ENCODE measurements around the gene CHD8.
"Not testable (repeated sequence)": the region's sequence is repeated elsewhere in the genome, so short reads cannot be mapped to it uniquely, and the experiment has no call there.

Gene CHD8

DNA sequence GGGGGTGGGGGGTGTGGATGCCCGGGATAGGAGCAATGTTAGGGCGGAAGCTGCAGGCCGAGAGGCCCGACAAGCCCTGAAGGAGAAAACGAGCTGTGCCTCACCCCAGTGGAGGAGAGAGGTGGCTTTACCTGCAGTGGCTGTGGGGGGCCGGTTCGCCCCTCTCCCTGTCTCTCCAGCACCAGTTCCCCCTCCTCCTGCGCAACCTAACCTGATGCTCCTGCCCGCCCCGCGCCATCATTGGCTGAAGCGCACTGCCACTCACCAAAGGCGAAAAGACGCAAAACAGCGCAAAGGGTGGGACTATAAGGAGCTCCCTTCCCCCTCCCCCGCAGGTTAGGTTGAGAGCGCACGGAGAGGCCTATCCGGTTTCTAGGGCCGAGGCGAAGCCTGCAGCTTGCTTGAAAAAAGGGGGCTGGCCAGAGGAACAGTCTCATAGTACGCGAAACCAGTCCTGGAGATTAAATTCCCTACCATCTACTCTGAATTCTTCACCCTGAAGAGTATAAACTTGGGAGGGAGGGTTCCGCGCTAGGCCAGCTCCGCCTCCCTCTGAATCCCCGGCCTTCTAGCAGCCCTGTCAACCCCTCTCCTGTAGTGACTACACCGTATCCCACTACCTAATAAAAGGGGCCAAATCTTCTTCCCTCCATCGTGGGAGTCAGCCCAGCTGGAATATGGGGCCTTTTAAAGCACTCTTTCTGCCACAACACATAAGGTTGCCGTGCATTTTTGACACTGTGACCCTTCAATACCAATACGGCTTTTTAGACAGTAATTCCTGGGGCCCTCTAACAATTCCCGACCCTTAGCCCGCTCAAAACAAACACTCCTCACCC is 18.6 kb downstream of the CHD8 start:
- DNase-seq, result peak; percentile 94

DNA sequence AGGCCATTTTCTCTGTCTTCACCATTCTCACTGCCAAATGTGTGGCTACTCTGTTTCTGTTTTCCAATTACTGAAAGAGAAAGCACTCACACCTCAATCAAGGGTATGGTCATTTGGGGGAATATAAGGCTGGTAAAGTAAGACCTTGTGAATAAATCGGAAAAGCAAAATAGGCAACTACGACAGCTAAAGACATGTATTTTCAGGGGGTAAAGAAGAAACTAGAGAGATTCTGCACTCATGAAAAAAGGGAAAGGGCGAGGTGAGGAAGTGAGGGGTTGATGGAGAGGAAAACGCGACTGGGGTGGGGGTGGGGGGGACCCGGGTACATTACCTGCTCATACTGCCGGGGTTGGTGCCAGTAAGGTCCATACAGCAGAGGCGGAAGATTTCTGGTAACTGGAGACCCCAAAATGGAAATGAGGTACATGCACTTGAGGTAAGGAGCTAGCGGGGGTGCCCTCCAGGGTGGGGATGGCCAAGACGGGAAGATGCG is 19.3 kb downstream of the CHD8 start:
- DNase-seq, result peak; percentile 33

DNA sequence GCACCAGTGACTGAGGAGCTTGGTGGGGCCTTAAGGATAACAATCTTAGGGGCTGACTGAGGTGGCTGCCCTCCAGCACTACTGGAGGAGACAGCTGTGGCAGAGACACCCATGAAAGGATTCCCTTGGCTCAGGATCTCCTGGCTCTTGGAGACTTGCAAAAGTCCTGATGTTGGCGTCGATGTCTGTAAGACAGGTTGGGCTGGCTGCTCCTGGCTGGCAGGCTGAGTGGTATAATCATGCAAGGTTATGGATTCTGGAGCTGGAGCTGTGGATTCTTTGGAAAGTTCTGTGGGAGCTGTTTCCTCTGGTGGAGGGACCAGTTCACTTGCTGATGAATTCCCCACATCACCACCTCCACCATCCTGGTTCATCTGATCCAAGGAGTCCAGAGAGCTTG is 24.8 kb downstream of the CHD8 start:
- no peak for DNase-seq

DNA sequence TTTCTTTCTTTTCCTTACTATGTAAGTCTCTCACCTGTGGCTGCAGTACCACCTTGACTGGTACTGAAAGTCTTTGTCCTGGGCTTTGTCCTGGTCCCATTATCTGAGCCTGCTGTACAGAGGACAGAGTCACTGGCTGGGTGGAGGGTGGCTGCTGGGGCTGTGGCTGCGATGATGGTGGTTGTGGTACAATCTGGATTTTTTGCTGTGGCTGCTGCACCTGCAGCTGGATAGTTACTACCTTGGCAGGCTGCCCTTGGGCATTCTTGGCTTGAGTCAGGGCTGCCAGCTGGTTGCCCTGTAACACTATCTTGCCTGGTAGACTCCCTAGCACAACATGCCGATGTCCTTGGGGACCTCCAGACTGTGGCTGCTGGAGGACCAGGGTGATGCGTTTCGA is 27.0 kb downstream of the CHD8 start:
- peak; percentile 75 for DNase-seq

DNA sequence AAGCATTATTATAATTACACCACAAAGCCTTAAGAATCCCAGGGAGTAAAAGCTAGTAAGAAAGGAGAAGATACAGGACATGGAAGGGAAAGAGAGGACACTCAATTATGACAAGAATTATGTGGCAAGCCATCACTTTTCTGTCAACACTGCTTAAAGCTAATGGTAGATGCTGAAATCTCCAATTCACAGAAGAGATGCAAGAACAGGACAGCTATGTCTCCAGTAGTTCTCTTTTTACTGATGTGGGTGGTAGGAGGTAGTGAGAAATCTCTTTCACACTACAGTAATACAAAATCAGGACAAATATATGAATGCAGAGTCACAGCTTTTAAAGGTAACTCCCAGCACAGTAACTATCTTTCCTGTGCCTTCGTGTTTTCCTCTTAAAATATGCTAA is 29.2 kb downstream of the CHD8 start:
- no peak for DNase-seq

DNA sequence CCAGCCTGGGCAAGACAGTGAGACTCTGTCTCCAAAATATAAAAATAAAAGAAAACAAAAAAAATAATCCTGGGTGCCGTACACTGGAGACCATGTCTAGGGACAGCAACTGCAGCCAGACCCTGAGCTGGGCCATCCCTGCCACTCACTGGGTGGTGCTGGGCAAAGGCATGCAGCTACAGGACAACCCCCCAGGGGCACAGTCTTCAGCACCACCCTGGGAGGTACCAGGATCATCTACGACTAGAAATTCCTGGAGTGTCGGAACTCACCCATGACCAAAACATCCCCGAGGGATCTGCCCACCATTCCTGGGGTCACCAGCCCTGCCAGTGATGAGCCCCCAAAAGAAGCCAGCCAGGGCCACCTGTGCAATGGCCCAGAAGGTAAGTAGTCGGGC is 36.4 kb downstream of the CHD8 start:
- DNase-seq, result no peak

DNA sequence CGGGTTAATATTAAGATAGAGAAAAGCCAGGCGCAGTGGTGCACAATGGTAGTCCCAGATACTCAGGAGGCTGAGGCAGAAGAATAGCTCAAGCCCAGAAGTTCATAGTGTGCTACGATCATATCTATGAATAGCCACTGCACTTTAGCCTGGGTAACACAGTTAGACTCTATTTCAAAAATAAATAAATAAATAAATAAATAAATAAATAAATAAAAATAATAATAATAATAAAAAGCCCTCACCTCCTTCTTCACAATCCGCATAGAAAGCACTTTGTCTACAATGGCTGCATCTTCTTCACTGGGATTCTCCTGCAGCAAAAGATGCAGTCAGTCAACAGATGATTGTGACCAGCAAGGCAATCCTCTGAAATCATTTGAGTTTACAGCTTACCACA is 40.6 kb downstream of the CHD8 start:
- DNase-seq, result no peak

DNA sequence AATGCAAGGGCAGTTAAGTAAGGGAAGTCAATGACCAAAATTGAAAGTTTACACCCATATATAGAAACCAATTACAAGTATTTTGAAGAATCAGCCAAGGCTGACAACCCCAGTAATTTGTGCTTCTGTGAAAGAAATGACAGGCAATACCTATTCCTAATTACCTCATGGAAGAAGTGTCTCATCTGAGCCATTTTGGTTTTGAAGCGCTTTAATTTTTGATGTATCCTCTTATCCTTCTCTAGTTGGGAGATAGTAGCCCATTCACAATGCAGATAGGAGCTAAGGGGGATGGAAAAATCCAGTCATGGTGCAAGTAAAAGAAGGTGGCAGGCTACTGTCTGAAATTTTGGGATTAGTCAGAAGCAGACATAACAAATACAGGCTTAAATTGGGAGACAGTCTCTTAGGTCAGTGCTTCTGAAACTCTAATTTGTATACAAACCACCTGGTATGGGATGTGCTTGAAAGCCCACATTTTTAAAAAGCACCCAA is 41.7 kb downstream of the CHD8 start:
- no peak for DNase-seq

DNA sequence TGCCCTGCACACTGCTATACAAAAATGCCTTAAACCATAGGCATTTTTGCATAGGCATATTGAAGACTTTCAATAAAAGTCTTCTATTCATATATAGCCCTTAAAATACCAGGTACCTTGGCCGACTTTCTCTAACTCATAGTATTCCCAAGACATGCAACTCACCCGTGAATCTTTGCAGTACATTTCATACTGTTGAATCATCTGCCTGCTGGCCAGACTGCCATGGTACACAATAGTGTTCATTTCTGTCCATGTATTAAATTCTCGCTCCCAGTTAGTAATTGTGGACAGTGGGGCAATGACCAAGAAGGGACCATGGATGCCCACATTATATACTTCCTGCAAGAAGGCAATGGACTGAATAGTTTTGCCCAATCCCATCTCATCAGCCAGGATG is 47.8 kb downstream of the CHD8 start:
- DNase-seq, result no peak

DNA sequence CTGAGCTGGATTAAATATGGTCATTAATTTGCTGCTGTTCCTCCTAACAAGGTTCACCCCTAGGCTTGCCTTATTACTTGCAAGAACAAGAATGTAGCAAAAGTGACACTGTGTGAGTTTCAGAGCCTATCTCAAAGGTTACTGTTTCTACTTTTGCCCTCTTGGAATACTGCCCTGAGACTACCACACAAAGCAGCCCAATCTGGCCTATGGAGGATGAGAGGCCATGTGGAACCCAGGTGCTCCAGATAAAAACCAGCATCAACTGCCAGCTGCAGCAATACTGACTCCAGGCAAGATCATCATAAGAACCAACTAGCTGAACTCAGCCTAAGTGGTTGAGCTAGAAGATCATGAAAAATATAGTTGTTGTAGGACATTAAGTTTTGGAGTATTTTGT is 49.7 kb downstream of the CHD8 start:
- no peak for DNase-seq

DNA sequence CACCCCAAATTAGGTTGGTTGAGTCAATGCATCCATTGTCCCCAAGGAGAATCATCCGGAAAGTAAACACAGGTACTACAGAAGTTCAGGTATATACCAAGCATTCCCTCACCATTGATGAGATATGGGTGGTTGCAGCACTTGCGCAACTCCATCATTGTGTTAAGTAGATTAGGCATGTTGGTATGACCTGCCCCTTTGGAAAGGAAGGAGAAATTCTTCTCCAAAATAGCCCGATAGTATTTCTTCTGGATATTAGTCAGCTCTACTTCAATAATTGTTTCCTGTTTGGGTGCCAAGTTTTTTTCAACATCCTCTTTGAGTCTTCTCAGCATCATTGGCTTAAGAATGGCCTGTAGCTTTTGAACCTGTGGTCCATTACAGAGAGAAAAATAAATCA is 50.8 kb downstream of the CHD8 start:
- DNase-seq, result no peak

DNA sequence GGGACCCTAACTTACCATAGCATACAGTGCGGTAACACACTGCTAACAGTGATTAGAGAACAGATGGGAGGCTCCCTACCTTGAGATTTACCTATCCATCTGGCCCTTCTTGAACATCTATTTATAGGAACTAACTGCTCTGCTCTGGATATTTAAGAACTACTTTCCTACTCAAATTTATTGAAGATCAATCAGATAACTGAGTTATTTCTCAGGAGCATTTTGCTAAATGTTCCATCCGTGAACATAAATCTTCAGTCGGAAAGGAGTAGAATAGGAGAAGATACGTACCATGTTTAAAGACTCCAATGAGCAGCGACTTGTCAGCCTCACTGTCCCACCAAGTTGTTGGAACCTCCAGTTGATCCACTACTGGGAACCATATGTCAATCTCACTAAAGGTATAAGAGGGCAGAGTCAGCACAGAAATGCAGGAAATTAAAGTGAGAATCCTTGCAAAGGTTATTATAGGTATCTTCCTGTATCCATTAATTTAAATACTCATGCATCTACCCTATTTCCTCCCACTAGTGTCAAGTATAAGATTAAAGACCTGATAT is 56.5 kb downstream of the CHD8 start:
- no peak for DNase-seq

DNA sequence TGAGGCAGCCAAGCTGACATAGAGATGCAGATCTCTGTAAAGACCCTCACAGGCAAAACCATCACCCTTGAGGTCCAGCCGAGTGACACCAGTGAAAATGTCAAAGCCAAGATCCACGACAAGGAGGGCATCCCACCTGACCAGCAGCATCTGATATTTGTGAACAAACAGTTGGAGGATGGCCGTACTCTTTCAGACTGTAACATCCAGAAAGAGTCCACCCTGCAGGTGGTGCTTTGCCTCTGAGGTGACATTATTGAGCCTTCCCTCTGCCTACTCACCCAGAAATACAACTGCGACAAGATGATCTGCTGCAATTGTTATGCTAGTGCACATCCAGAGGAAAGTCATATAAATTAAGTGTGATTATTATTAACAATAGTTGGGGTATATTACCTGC is 57.0 kb downstream of the CHD8 start:
- no peak for DNase-seq

DNA sequence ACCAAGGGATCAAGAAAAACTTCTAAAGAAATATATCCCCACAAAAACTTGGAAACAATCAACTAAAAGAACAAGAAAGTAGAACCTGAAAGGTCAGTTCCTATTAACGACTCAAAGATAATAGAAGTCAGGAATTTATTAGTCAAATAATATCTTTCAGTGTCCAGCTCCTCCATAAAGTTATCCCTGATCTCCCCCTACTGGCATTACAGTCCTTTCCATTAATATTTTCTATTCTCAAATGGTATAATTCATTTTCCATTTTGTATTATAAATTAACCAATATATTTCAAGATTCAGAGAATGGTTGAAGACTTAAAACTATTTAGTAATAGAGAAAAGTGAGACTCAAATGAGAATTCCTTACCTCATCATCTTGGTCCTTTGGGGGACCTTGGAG is 60.5 kb downstream of the CHD8 start:
- DNase-seq, result no peak

DNA sequence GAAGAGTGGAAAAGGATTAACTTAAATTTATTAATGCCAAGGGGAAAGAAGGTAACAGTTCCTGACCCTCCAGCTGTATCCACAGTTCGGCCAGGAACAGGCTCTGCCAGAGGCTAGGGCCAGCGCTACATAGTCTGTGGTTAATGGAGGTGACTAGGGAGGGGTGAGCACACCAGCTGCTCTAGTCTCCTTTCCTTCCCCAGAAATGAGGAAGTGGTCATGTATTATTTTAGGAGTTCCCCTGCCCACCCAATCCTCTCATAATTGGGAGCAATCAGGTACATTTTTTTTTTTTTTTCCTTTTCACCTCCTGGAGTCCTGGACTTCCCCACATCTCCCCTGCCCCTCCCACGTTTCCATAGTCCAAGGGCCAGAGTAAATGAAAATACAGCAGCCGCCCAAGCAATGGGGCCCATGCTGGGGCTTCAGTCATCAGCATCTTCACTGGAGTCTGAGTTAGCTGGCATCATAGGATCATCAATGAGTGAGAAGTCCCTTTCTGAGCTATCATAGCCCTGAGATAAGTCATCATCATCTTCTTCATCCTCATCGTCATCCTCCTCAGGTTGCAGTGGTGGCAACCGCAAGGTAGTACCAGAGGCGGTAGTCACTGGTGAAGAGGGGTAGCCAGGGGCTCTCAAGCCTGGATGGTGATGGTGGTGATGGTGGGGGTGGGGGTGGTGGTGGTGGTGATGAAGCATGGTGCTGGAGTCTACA is 70.6 kb downstream of the CHD8 start:
- no peak for DNase-seq

DNA sequence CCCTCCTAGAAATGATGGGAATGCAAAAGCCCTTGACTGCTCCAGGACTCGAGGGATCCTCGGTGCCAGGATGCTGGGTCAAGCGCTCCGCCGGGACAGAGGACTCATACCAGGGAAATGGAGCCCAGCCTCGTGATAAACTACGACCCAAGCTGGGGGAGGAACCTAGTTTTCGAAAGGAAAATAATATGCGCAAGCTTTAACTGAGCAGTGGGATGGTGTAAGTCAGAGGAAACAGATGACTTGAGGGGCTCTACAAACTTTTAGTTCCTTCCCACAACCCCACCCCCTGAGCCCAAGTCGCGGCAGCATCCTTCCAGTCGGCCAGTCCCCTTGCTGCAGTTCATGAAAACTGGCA is 71.5 kb downstream of the CHD8 start:
- DNase-seq, result no peak

DNA sequence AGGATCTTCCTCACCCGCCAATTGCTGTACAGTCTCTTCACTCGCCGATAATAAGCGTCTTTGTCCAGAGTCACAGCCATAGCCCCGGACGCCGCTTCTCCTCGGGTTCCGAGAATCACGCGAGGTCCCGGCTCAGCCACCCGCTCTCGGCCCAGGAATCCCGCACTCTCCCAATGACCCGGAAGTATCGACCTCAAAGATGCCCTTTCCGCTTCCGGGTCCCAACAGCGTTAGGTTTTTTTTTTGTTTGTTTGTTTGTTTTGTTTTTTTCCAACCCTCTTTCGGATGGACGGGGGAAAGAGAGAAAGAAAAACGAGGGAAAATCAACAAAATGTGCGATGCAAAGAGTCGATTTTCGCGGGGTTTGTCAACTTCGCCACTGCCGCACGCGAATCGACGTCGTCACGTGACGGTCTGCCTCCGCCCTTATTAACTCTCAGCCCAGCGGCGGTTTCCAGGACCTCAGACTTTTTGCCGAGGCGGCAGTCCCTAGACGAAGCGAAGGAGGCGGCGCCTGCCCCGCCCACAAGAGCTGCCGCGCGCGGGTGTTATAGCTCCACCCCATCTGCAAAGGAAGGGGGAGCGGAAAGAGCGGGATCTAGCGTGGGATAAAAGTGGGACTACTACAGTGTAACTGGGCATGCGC is 72.0 kb downstream of the CHD8 start, which contains the start of gene SUPT16H:
Gene SUPT16H, minus strand, starts transcription at position 172 of the 646 bp plus-strand sequence. Its CDS starts 92 bp downstream, at position 80.
- DNase-seq, result peak; percentile 98

DNA sequence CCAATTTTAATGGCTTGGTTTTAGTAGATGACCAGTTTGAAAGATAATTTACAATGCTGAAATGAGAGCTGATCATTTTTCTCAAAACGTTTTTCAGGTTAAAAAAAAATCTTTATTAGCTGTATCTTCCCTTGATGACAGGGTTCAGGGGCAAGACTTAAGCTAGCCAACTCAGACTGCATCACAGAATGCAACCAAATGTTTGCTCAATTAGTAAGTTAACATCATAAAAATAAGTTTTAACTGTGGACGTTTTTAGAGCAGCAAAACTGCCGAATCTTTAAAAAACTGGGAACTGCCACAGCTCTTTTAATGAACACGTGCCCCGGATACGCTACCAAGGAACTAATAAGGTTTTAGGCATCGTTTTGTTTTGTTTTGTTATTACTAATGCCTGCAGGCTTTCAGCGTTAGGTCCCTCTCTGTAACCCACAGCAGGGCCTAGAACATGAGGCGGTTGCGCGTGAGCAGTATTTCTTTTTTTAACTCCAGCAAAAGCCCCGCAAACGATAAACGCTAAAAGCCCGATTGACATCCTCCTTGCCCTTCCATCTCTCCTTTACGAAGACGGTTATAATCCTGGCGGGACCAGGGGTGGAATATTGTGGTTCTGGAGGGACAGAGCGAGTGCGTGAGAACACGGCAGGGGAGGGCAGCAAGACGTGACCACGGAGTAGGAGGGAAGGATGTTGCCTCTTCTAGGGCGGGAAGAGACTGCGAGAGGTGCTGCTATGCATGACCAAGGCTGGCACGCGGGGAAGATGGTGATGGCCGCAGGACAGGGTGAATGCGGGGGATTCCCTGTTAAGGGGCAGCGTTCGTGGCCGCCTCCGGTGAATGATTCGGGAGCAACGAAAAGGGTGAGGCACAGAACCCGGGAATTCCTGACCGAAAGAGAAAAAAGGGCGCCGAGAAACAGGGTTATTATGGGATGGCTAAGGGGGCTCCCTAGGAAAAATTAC is 72.8 kb downstream of the CHD8 start:
- peak; percentile 63 for DNase-seq

DNA sequence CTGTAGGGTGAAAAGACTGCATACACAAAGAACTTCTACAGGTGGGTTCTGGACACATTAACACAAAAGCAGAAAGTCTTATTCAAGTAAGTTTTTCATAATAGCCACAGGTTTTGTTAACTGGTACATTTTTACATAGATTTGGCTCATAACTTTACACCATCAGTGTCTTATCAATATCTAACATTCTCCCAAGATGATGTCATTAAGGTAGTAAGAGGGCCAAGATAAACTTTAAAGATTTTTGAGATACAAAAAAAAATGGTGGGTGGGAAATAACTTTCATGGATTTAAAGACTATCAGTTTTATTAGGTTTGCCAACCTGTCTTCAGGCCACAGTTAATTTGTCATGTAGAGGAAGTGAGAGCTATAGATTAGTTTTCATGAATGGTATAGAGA is 73.8 kb downstream of the CHD8 start:
- no peak for DNase-seq

DNA sequence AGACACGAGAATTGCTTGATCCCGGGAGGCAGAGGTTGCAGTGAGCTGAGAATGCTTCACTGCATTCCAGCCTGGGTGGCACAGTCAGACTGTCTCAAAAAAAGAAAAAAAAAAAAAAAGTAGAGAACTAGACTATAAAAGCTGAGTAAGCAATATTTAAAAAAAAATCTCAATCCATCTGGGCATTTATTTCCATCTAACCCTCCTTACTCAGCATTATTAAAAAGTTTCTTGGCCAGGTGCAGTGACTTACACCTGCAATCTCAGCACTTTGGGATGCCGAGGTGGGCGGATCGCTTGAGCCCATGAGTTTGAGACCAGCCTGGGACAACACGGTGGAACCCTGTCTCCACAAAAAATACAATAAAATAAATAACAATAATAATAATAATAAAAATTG is 76.6 kb downstream of the CHD8 start:
- DNase-seq, result no peak

DNA sequence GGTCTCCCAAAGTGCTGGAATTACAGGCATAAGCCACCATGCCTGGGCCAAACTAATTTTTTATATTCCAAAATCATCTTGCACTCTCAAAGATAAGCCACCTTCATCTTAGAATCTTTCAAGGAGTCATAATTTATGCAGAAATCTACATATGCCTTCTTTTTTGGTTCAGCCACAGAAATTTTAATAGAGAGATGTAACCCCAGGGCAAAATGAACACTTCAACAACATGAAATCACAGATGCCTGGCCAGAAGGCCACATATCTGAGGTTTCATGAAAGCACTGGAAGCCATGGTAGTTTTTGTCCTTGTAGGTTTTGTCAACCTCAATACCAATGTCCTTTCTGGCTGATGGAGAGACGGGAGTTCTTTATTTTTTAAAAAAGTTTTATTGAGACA is 81.9 kb downstream of the CHD8 start:
- DNase-seq, result no peak

DNA sequence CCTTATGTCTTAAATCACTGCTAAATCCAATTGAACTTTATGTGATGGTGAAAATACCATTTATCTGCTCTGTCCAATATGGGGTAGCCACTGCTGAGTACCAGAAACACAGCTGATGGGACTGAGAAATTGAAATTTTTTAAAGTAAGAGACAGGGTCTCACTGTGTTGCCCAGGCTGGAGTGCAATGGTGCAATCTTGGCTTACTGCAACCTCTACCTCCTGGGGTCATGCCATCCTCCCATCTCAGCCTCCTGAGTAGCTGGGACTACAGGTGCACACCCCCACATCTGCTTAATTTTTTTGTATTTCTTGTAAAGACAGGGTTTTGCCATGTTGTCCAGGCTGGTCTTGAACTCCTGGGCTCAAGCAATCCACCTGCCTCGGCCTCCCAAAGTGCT is 83.1 kb downstream of the CHD8 start:
- not testable (repeated sequence) for DNase-seq

All from NCI-H1694 treated with DMSO at 0.1 percent for 48 hours (cell line).